Activated CD8-positive, alpha-beta memory T cell treated with anti-CD3 and anti-CD28 coated beads, Interleukin-2, amount 50 U/mL, for 1 hour (primary cell): ENCODE results near the gene NAT14.

Experiments used
- DNase-seq: peaks from one replicate; pipeline ENCODE4 v3.0.0-alpha.2; 2020; ENCODE audit errors: extremely low read depth

NAT14 gene

GRCh38 chr19:55453511-55454260, 31.3 kb upstream of the NAT14 start:
- no peak for DNase-seq

GRCh38 chr19:55454787-55455243, 30.2 kb upstream of the NAT14 start:
- DNase-seq: no peak

GRCh38 chr19:55455576-55456235, 29.3 kb upstream of the NAT14 start:
- no peak for DNase-seq

- DNase-seq: no peak
Measured at GRCh38 chr19:55456347-55456746, 28.6 kb upstream of the NAT14 start.

GRCh38 chr19:55457683-55458457, 27.1 kb upstream of the NAT14 start:
- DNase-seq: no peak

GRCh38 chr19:55459551-55459949, 25.4 kb upstream of the NAT14 start:
- no peak for DNase-seq

- no peak for DNase-seq
Measured at GRCh38 chr19:55459950-55460657, 24.9 kb upstream of the NAT14 start.

GRCh38 chr19:55460670-55461258, 24.2 kb upstream of the NAT14 start:
- DNase-seq: no peak

- DNase-seq: peak; percentile 100
Measured at GRCh38 chr19:55461259-55461973, 23.6 kb upstream of the NAT14 start, which contains the start of gene ISOC2. Gene ISOC2, minus strand, starts transcription at chr19:55461642. Its CDS starts 5,156 bp downstream, at chr19:55456486.

- no peak for DNase-seq
Measured at GRCh38 chr19:55461974-55462626, 22.9 kb upstream of the NAT14 start.

- no peak for DNase-seq
Measured at GRCh38 chr19:55462722-55463121, 22.3 kb upstream of the NAT14 start.

GRCh38 chr19:55463583-55464031, 21.4 kb upstream of the NAT14 start:
- no peak for DNase-seq

GRCh38 chr19:55464039-55464661, 20.8 kb upstream of the NAT14 start:
- DNase-seq: no peak

- no peak for DNase-seq
Measured at GRCh38 chr19:55464662-55465054, 20.3 kb upstream of the NAT14 start, which contains the start of gene C19orf85. Gene C19orf85, minus strand, starts transcription at chr19:55464751. Its CDS starts 197 bp downstream, at chr19:55464554.

- no peak for DNase-seq
Measured at GRCh38 chr19:55465460-55466240, 19.3 kb upstream of the NAT14 start.

GRCh38 chr19:55466241-55466614, 18.8 kb upstream of the NAT14 start:
- no peak for DNase-seq

- no peak for DNase-seq
Measured at GRCh38 chr19:55467236-55468053, 17.5 kb upstream of the NAT14 start.

GRCh38 chr19:55468054-55468393, 17.0 kb upstream of the NAT14 start:
- DNase-seq: no peak
